GM19372 (cell line): Measurements from ENCODE around the gene SPO11.

Experiments
- ATAC-seq: cut with Tn5 transposase; IDR thresholded peaks from one replicate; pipeline ENCODE4 v1.9.1; 2021; ENCODE audit warnings: mild to moderate bottlenecking, low read depth, moderate library complexity; ENCODE audit not compliant: unreplicated experiment

Gene SPO11

GRCh38 chr20:57309544-57310115 is 20.0 kb upstream of the SPO11 start:
- ATAC-seq: no peak

- no peak for ATAC-seq
Observed at GRCh38 chr20:57310821-57311514, 18.6 kb upstream of the SPO11 start.

GRCh38 chr20:57312138-57312537 is 17.5 kb upstream of the SPO11 start:
- ATAC-seq: no peak

- ATAC-seq: no peak
Observed at GRCh38 chr20:57313230-57313629, 16.4 kb upstream of the SPO11 start.

- ATAC-seq: no peak
Observed at GRCh38 chr20:57313951-57314350, 15.7 kb upstream of the SPO11 start.

- ATAC-seq: no peak
Observed at GRCh38 chr20:57315083-57315975, 14.3 kb upstream of the SPO11 start.

GRCh38 chr20:57315976-57316480 is 13.6 kb upstream of the SPO11 start:
- no peak for ATAC-seq

GRCh38 chr20:57316795-57317201 is 12.8 kb upstream of the SPO11 start:
- ATAC-seq: no peak

GRCh38 chr20:57317316-57317788 is 12.3 kb upstream of the SPO11 start:
- no peak for ATAC-seq

GRCh38 chr20:57317789-57318371 is 11.7 kb upstream of the SPO11 start:
- ATAC-seq: no peak

- no peak for ATAC-seq
Observed at GRCh38 chr20:57319584-57319983, 10.0 kb upstream of the SPO11 start.

GRCh38 chr20:57320358-57320757 is 9.2 kb upstream of the SPO11 start:
- no peak for ATAC-seq

GRCh38 chr20:57321142-57321541 is 8.5 kb upstream of the SPO11 start:
- no peak for ATAC-seq

- ATAC-seq: no peak
Observed at GRCh38 chr20:57322476-57322875, 7.1 kb upstream of the SPO11 start.

- no peak for ATAC-seq
Observed at GRCh38 chr20:57323034-57323433, 6.6 kb upstream of the SPO11 start.

GRCh38 chr20:57325632-57326356 is 3.8 kb upstream of the SPO11 start:
- no peak for ATAC-seq

- no peak for ATAC-seq
Observed at GRCh38 chr20:57326667-57327455, 2.7 kb upstream of the SPO11 start.

- no peak for ATAC-seq
Observed at GRCh38 chr20:57327820-57328219, 1.8 kb upstream of the SPO11 start.

- ATAC-seq: no peak
Observed at GRCh38 chr20:57330998-57331397, 1.4 kb downstream of the SPO11 start.
